ENCODE data around the gene KCNIP1. TPM values are rescaled to one million over a fixed set of nuclear protein-coding genes. Genes with fewer than 3 reads are reported as not detected.
A peak's percentile ranks its signal among the peaks of the same experiment; 100 is the strongest.

The KCNIP1 gene
- polyA plus RNA-seq, 1 donor (not counting 4 experiments of a cell fraction or from before 2014, with no cell fraction given): not detected

DNA sequence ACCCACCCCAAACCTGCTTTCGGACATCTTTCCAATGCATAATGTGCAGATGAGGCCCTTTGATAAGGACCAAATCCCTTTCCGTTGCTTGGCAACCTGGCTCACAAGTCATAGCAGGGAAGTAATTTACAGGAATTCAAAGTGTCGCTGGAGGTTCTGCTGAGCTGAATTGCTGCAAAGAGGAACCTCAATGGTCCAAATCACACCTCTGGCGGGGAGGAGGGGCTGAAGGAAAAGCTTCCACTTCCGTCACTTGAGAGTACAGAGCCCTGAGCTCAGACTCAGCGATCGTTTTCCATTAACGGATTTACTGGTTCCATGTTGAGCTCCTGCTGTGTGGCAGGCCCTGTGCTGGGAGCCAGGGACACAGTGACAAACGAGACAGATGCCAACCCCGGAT is 99.3 kb downstream of the KCNIP1 start:
- no peaks in the 10 kb centered on the region for H3K36me3 ChIP-seq (ENCODE audit: control insufficient read depth in 2 of 2, extremely low read depth in 1 of 2, insufficient read depth in 2 of 2, low read length in 2 of 2)
- no peak overlapping the region for H2AFZ ChIP-seq (ENCODE audit: control insufficient read depth, low read length)
- H3K9me1 ChIP-seq (ENCODE audit: control insufficient read depth, extremely low read depth, insufficient read depth, low read length): no peaks in the 10 kb centered on the region
- no peaks in the 10 kb centered on the region for H3K79me2 ChIP-seq (ENCODE audit: control insufficient read depth, insufficient read depth, low read length)
- no peak for FAIRE-seq
- TF ChIP-seq EZH2 (IDR thresholded peaks at IDR 0.05; ENCODE audit: low read length) (no peak), CTCF (optimal IDR thresholded peaks at IDR 0.05 in 1 of 3, IDR thresholded peaks at IDR 0.05 in 1 of 3, conservative IDR thresholded peaks at IDR 0.05 in 1 of 3; ENCODE audit: extremely low read depth in 1 of 3, insufficient read depth in 2 of 3, low read length in 3 of 3) (no peak)
- H3K27me3 ChIP-seq (ENCODE audit: control insufficient read depth, extremely low read depth, insufficient read depth, low read length): peaks cover 18% of the 10 kb centered on the region
- no peak overlapping the region for H3K27ac ChIP-seq (ENCODE audit: control insufficient read depth, insufficient read depth, low read length)
- H3K4me3 ChIP-seq (ENCODE audit: control insufficient read depth in 2 of 3, extremely low read depth in 1 of 3, insufficient read depth in 2 of 3, low read depth in 1 of 3, low read length in 3 of 3): no peak overlapping the region
- no peaks in the 10 kb centered on the region for H4K20me1 ChIP-seq (ENCODE audit: control insufficient read depth, extremely low read depth, insufficient read depth, low read length)
- H3K9ac ChIP-seq (ENCODE audit: control insufficient read depth, extremely low read depth, insufficient read depth, low read length): no peak overlapping the region
- dilution Hi-C loops (cut with MboI; ENCODE audit: extremely low pct_ligation_motif_present, low sequenced_read_pairs): no loop called here
- H3K4me1 ChIP-seq (ENCODE audit: control insufficient read depth, extremely low read depth, insufficient read depth, low read length): peaks cover 2% of the 10 kb centered on the region
- H3K4me2 ChIP-seq (ENCODE audit: control insufficient read depth, extremely low read depth, insufficient read depth, low read depth, low read length): no peak overlapping the region
- no peaks in the 10 kb centered on the region for H3K9me3 ChIP-seq (ENCODE audit: control insufficient read depth, low read depth, low read length)
- DNase-seq (ENCODE audit: low read depth, low spot score): no peak

DNA sequence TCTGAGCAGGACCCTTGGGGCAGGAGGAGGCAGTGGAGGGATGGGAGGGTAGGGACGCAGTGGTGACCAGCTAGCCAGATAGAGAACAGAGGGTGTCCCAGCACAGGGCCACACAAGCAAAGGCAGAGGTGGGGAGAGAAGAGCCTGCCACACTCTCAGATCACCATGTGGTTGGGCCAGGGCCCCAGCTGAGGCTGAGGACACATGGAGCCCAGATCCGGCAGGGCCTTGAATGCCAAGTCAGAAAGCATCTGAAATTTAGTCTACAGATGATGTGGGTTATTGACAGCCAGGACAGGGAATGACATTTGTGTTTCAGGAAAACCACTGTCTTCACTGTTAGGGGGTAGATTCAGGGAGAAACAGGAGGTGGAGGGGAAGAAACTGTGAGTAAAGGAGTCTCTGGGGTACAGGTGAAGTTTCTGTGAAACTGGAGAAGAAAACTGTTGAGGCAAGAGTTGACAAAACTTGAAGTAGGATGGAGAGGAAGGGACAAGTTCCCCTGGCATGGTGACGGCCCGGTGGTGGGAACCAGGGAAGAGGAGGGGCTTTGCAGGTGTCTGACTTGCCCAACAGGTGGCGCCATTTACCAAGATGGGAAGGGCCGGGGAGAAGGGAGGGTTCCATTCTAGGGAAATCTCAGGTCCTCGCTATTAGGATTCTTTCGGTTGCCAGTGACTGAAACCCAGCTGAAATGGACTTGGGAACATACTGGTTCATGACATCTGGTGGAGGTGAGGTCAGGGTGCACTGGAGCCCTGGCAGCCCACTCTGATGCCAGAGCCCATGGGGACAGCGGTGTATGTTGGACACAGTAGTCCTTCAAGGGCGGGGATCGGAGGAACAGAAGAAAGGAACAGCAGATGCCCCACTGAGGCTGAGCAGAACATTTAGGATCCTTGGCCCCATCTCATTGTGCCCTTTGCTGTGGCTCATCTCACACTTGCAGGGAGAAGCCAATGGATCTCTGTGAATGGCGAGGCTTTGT is 100.1 kb downstream of the KCNIP1 start:
- no peak for TF ChIP-seq EZH2 (IDR thresholded peaks at IDR 0.05; ENCODE audit: low read length)
- peak; percentile 80 to 87 (median 86) for TF ChIP-seq CTCF (optimal IDR thresholded peaks at IDR 0.05 in 1 of 3, IDR thresholded peaks at IDR 0.05 in 1 of 3, conservative IDR thresholded peaks at IDR 0.05 in 1 of 3; ENCODE audit: extremely low read depth in 1 of 3, insufficient read depth in 2 of 3, low read length in 3 of 3)

More for the DNA sequence above, 100.1 kb downstream of the KCNIP1 start:
- no peaks in the 10 kb centered on the region for H3K79me2 ChIP-seq (ENCODE audit: control insufficient read depth, insufficient read depth, low read length)
- dilution Hi-C loops (cut with MboI; ENCODE audit: extremely low pct_ligation_motif_present, low sequenced_read_pairs): no loop called here
- H3K27ac ChIP-seq (ENCODE audit: control insufficient read depth, insufficient read depth, low read length): no peak overlapping the region
- no peak overlapping the region for H3K4me2 ChIP-seq (ENCODE audit: control insufficient read depth, extremely low read depth, insufficient read depth, low read depth, low read length)
- H3K27me3 ChIP-seq (ENCODE audit: control insufficient read depth, extremely low read depth, insufficient read depth, low read length): peaks cover 18% of the 10 kb centered on the region
- no peaks in the 10 kb centered on the region for H3K9me3 ChIP-seq (ENCODE audit: control insufficient read depth, low read depth, low read length)
- no peak overlapping the region for H3K9ac ChIP-seq (ENCODE audit: control insufficient read depth, extremely low read depth, insufficient read depth, low read length)
- no peaks in the 10 kb centered on the region for H3K36me3 ChIP-seq (ENCODE audit: control insufficient read depth in 2 of 2, extremely low read depth in 1 of 2, insufficient read depth in 2 of 2, low read length in 2 of 2)
- no peaks in the 10 kb centered on the region for H3K9me1 ChIP-seq (ENCODE audit: control insufficient read depth, extremely low read depth, insufficient read depth, low read length)
- FAIRE-seq (peak; percentile 49), DNase-seq (ENCODE audit: low read depth, low spot score) (no peak)
- H3K4me1 ChIP-seq (ENCODE audit: control insufficient read depth, extremely low read depth, insufficient read depth, low read length): no peaks in the 10 kb centered on the region
- H2AFZ ChIP-seq (ENCODE audit: control insufficient read depth, low read length): no peak overlapping the region
- no peaks in the 10 kb centered on the region for H4K20me1 ChIP-seq (ENCODE audit: control insufficient read depth, extremely low read depth, insufficient read depth, low read length)
- no peak overlapping the region for H3K4me3 ChIP-seq (ENCODE audit: control insufficient read depth in 2 of 3, extremely low read depth in 1 of 3, insufficient read depth in 2 of 3, low read depth in 1 of 3, low read length in 3 of 3)

All from keratinocyte (primary cell).